GM19467 (cell line): Measurements from ENCODE around the gene TLE2.
"Not testable (repeated sequence)": the region's sequence is repeated elsewhere in the genome, so short reads cannot be mapped to it uniquely, and the experiment has no call there.

Source experiments
- ATAC-seq: cut with Tn5 transposase; IDR thresholded peaks from one replicate; pipeline ENCODE4 v1.9.1; 2021; ENCODE audit warnings: mild to moderate bottlenecking, moderate library complexity; ENCODE audit not compliant: unreplicated experiment

TLE2 gene

GRCh38 chr19:3015126-3016057 lies 13.7 kb downstream of the TLE2 start:
- ATAC-seq = no peak

GRCh38 chr19:3014135-3014534 lies 14.9 kb downstream of the TLE2 start:
- ATAC-seq = no peak

- no peak for ATAC-seq
Observed at GRCh38 chr19:3013263-3013725, 15.8 kb downstream of the TLE2 start.

- no peak for ATAC-seq
Observed at GRCh38 chr19:3012621-3013262, 16.3 kb downstream of the TLE2 start.

GRCh38 chr19:3012059-3012458 lies 17.0 kb downstream of the TLE2 start:
- not testable (repeated sequence) for ATAC-seq

- no peak for ATAC-seq
Observed at GRCh38 chr19:3010871-3011270, 18.2 kb downstream of the TLE2 start.

GRCh38 chr19:3008994-3009393 lies 20.1 kb downstream of the TLE2 start:
- ATAC-seq = no peak

- no peak for ATAC-seq
Observed at GRCh38 chr19:3007975-3008374, 21.1 kb downstream of the TLE2 start.

GRCh38 chr19:3006075-3006767 lies 22.9 kb downstream of the TLE2 start:
- ATAC-seq = no peak

- ATAC-seq = no peak
Observed at GRCh38 chr19:3005345-3005744, 23.7 kb downstream of the TLE2 start.

- no peak for ATAC-seq
Observed at GRCh38 chr19:3004522-3004921, 24.6 kb downstream of the TLE2 start.

- no peak for ATAC-seq
Observed at GRCh38 chr19:3003046-3003445, 26.0 kb downstream of the TLE2 start.

- ATAC-seq = no peak
Observed at GRCh38 chr19:3001235-3001800, 27.8 kb downstream of the TLE2 start.

GRCh38 chr19:2998642-2999041 lies 30.4 kb downstream of the TLE2 start:
- no peak for ATAC-seq

GRCh38 chr19:2997720-2998119 lies 31.4 kb downstream of the TLE2 start:
- ATAC-seq = no peak

- no peak for ATAC-seq
Observed at GRCh38 chr19:2994588-2995131, 34.4 kb downstream of the TLE2 start.

GRCh38 chr19:2993579-2993978 lies 35.5 kb downstream of the TLE2 start:
- ATAC-seq = no peak

GRCh38 chr19:2992958-2993357 lies 36.1 kb downstream of the TLE2 start:
- no peak for ATAC-seq

- not testable (repeated sequence) for ATAC-seq
Observed at GRCh38 chr19:2992333-2992732, 36.7 kb downstream of the TLE2 start.

GRCh38 chr19:2989236-2989946 lies 39.7 kb downstream of the TLE2 start:
- ATAC-seq = no peak
